Measurements from ENCODE around the gene HNRNPH1. TPM values are rescaled to one million over a fixed set of nuclear protein-coding genes. Genes with fewer than 3 reads are reported as not detected.

The HNRNPH1 gene
- total and polyA plus RNA-seq, 2 donors (not counting 1 experiment from before 2014, with no cell fraction given): 214 to 689 TPM

- H3K79me2 ChIP-seq (ENCODE audit: control insufficient read depth, insufficient read depth, low read length): peaks cover 90% of the 10 kb centered on the region
- H2AFZ ChIP-seq (ENCODE audit: low read length): no peak overlapping the region
- DNase-seq (ENCODE audit: low read depth in 2 of 2): no peak
- no peak overlapping the region for H3K9ac ChIP-seq (ENCODE audit: insufficient read depth, low read length)
- no peaks in the 10 kb centered on the region for H3K9me3 ChIP-seq (ENCODE audit: control insufficient read depth, insufficient read depth, low read depth, low read length)
- H3K4me1 ChIP-seq (ENCODE audit: control insufficient read depth, extremely low read depth, insufficient read depth, low read length): no peaks in the 10 kb centered on the region
- peaks cover 23% of the 10 kb centered on the region for H4K20me1 ChIP-seq (ENCODE audit: control insufficient read depth, extremely low read depth, insufficient read depth, low read length)
- TF ChIP-seq EZH2 (IDR thresholded peaks at IDR 0.05; ENCODE audit: low read length, missing control alignments) (no peak), CTCF (conservative IDR thresholded peaks at IDR 0.05 in 1 of 2, IDR thresholded peaks at IDR 0.05 in 1 of 2; ENCODE audit: low read depth in 1 of 2, low read length in 2 of 2) (no peak)
- no peaks in the 10 kb centered on the region for H3K27me3 ChIP-seq (ENCODE audit: control insufficient read depth, insufficient read depth, low read length)
- peaks cover 23% of the 10 kb centered on the region for H3K36me3 ChIP-seq (ENCODE audit: control insufficient read depth, insufficient read depth, low read length)
- no peak overlapping the region for H3K4me2 ChIP-seq (ENCODE audit: extremely low read depth, insufficient read depth, low read length)
- H3K4me3 ChIP-seq (replicated peaks in 1 of 4; ENCODE audit: control extremely low read depth in 1 of 4, insufficient read depth in 1 of 4, low read depth in 3 of 4, low read length in 4 of 4): no peak overlapping the region
- H3K27ac ChIP-seq (ENCODE audit: insufficient read depth, low read length): no peak overlapping the region
Measured at GRCh38 chr5:179617930-179618329, 5.5 kb downstream of the HNRNPH1 start.

GRCh38 chr5:179616002-179616594 lies 7.4 kb downstream of the HNRNPH1 start:
- no peaks in the 10 kb centered on the region for H3K27me3 ChIP-seq (ENCODE audit: control insufficient read depth, insufficient read depth, low read length)
- H4K20me1 ChIP-seq (ENCODE audit: control insufficient read depth, extremely low read depth, insufficient read depth, low read length): peaks cover 12% of the 10 kb centered on the region
- H2AFZ ChIP-seq (ENCODE audit: low read length): no peak overlapping the region

GRCh38 chr5:179615203-179615602 lies 8.3 kb downstream of the HNRNPH1 start:
- Histone ChIP-seq H3K9me3 (ENCODE audit: control insufficient read depth, insufficient read depth, low read depth, low read length) (no peaks in the 10 kb centered on the region), H3K79me2 (ENCODE audit: control insufficient read depth, insufficient read depth, low read length) (peaks cover 77% of the 10 kb centered on the region), H2AFZ (ENCODE audit: low read length) (no peak overlapping the region), H3K4me3 (replicated peaks in 1 of 4; ENCODE audit: control extremely low read depth in 1 of 4, insufficient read depth in 1 of 4, low read depth in 3 of 4, low read length in 4 of 4) (no peak overlapping the region), H3K9ac (ENCODE audit: insufficient read depth, low read length) (no peak overlapping the region), H4K20me1 (ENCODE audit: control insufficient read depth, extremely low read depth, insufficient read depth, low read length) (peaks cover 7% of the 10 kb centered on the region), H3K4me1 (ENCODE audit: control insufficient read depth, extremely low read depth, insufficient read depth, low read length) (peaks cover 2% of the 10 kb centered on the region), H3K36me3 (ENCODE audit: control insufficient read depth, insufficient read depth, low read length) (peaks cover 35% of the 10 kb centered on the region), H3K27me3 (ENCODE audit: control insufficient read depth, insufficient read depth, low read length) (no peaks in the 10 kb centered on the region), H3K27ac (ENCODE audit: insufficient read depth, low read length) (no peak overlapping the region), H3K4me2 (ENCODE audit: extremely low read depth, insufficient read depth, low read length) (no peak overlapping the region)
- DNase-seq (ENCODE audit: low read depth in 2 of 2): peak in 1 of 2 donors; percentile 40
- no peak for TF ChIP-seq EZH2 (IDR thresholded peaks at IDR 0.05; ENCODE audit: low read length, missing control alignments)
- TF ChIP-seq CTCF (conservative IDR thresholded peaks at IDR 0.05 in 1 of 2, IDR thresholded peaks at IDR 0.05 in 1 of 2; ENCODE audit: low read depth in 1 of 2, low read length in 2 of 2): no peak

More at GRCh38 chr5:179616002-179616594, 7.4 kb downstream of the HNRNPH1 start:
- H3K4me2 ChIP-seq (ENCODE audit: extremely low read depth, insufficient read depth, low read length): no peak overlapping the region
- no peak overlapping the region for H3K9ac ChIP-seq (ENCODE audit: insufficient read depth, low read length)
- H3K36me3 ChIP-seq (ENCODE audit: control insufficient read depth, insufficient read depth, low read length): peaks cover 29% of the 10 kb centered on the region
- H3K4me3 ChIP-seq (replicated peaks in 1 of 4; ENCODE audit: control extremely low read depth in 1 of 4, insufficient read depth in 1 of 4, low read depth in 3 of 4, low read length in 4 of 4): peak overlapping the region in 1 of 4 experiments; percentile 5
- no peaks in the 10 kb centered on the region for H3K9me3 ChIP-seq (ENCODE audit: control insufficient read depth, insufficient read depth, low read depth, low read length)
- peaks cover 2% of the 10 kb centered on the region for H3K4me1 ChIP-seq (ENCODE audit: control insufficient read depth, extremely low read depth, insufficient read depth, low read length)
- TF ChIP-seq CTCF (conservative IDR thresholded peaks at IDR 0.05 in 1 of 2, IDR thresholded peaks at IDR 0.05 in 1 of 2; ENCODE audit: low read depth in 1 of 2, low read length in 2 of 2): no peak
- TF ChIP-seq EZH2 (IDR thresholded peaks at IDR 0.05; ENCODE audit: low read length, missing control alignments): no peak
- peaks cover 82% of the 10 kb centered on the region for H3K79me2 ChIP-seq (ENCODE audit: control insufficient read depth, insufficient read depth, low read length)
- H3K27ac ChIP-seq (ENCODE audit: insufficient read depth, low read length): no peak overlapping the region
- DNase-seq (ENCODE audit: low read depth in 2 of 2): no peak
